NCI-H82 (cell line): ENCODE data around the gene AP4M1.
"Not testable (repeated sequence)": the region's sequence is repeated elsewhere in the genome, so short reads cannot be mapped to it uniquely, and the experiment has no call there.

ENCODE experiments used
- DNase-seq: peaks from one replicate; lab custom pipeline; 2025; lab: John Stamatoyannopoulos, UW

The AP4M1 gene

DNA sequence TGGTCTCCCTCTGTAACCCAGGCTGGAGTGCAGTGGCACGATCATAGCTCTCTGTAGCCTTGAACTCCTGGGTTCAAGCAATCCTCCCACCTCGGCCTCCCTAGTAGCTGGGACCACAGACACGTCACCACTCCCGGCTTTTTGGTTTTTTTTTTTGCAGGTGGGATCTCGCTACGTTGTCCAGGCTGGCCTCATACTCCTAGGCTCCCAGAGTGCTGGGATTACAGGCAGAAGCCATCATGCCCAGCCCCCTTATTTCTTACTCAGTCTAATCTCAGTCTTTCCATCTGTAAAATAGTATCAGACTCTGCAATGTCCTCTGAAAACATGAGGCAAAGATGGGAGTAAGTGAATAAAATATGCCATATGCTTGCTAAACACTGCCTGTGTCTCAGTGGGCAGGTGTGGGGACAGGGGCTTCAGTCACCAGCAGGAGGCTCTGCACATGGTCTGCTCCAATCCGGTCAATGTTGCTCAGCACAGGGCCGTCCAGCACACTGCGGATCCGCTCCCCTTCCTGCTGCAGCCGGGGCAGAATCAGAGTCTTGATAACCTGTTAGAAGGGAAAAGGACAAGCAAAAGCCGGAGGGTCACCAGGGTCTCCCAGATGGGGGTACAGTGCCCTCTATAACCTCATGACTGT lies 8.2 kb downstream of the AP4M1 start:
- DNase-seq = peak; percentile 31

DNA sequence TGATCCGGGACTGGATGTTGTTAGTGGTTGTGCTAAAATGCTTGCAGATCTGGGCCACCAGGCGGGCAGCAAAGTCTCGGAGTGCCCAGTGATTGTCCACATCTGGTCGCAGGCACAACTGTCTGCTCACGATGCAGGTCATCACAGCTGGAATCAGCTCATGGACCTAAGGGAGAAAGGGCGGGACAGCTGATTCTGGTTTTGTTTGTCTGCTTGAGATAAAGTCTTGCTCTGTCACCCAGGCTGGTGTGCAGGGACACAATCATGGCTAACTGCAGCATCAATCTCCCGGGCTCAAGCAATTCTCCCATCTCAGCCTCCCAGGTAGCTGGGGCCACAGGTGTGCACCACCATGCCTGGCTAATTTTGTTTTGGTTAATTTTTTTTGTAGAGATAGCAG lies 9.7 kb downstream of the AP4M1 start:
- DNase-seq = no peak

DNA sequence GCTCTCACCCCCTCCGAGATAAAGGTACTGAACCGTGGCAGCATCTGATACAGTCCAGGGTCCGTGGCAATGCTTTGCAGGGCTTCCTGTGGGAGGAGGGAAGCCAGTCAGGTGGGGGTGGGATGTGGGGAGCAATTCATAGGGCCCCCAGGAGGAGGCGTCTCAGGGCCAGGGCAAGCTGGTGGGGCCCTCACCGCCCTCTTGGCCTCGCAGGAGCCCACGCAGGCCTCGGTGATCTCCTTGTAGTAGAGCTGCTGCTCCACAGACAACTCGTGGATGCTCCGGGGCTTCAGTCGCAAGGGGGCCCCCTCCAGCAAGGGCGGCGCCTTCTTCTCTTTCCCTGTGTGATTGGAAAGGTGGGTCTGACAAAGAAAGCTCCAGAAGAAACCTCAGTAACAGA lies 10.5 kb downstream of the AP4M1 start:
- no peak for DNase-seq

DNA sequence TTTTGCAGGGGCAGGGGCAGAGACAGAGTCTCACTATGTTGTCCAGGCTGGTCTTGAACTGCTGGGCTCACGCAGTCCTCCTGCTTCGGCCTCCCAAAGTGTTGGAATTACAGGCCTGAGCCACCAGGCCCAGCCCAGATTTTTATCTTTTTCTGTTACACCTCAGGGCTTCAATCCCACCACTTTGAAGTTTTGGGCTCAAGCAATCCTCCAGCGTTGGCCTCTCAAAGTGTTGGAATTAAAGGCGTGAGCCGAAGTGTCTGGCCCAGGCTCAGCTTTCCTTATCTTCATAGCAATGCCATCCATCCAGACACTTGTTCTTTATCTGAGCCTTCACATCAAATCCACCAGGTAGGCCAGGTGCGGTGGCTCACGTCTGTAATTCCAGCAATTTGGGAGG lies 13.6 kb downstream of the AP4M1 start:
- DNase-seq = no peak

DNA sequence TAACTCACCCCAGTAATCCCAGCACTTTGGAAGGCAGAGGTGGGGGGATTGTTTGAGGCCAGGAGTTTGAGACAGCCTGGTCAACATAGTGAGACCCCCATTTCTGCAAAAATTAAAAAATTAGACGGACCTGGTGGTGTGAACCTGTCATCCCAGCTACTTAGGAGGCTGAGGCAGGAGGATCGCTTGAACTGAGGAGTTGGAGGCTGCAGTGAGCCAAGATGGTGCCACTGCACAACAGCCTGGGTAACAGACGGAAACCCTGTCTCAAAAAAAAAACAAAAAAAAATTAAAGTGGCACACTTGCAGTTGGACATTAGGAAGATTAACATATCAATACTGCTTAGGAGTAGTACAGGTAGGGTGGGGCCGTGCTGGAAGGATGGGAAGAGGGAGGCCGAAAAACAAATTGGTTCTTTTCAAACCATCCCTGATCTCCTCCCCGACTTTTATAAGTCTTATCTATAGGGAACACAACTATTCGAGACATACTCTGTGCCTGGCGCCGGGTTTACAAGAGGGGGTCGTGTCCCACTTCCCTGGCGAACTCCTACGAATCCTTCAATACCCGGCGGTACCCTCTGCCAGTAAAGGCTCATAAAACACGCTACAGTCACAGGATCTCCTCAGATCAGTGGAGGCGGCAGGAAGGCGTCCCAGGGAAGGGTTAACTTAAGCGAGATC lies 17.1 kb downstream of the AP4M1 start:
- DNase-seq = peak; percentile 65

DNA sequence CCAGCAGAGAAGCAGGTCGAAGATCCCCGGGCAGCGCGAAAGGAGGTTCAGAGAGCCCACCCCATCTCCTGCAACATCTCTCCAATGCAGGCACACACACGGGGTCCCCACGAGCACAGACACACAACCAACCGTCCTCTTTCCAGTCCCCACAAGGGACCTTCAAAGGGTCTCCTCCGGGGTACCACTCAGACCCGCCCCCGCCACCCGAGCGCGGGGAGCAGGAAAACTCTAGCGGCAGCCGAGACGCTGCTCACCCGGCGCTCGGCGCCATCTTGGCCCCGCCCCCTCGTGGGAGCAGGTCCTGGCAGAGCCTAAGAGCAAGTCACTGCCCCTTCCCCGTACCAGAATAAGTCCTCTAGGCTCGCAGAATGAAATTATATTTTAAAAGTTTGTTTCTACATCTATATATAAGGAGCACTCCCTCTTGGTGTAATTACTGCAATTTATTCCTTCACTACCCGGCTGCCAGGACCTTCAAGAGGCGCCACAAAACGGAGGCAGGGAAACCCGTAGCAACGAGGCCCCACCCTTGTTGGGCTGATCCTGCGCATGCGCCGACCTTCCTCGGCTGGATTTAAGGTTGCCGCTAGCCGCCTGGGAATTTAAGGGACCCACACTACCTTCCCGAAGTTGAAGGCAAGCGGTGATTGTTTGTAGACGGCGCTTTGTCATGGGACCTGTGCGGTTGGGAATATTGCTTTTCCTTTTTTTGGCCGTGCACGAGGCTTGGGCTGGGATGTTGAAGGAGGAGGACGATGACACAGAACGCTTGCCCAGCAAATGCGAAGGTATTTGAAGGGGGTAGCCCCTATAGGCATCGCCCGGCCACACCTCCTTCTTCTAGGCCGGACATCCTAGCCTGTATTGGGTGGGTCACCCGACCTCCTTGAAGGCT lies 17.9 kb downstream of the AP4M1 start, which contains the start of the genes CNPY4 and TAF6:
Gene CNPY4, plus strand, starts transcription at position 563 of the 898 bp plus-strand sequence. Its CDS starts 111 bp downstream, at position 674.
Gene TAF6, minus strand, starts transcription at position 287 of the 898 bp plus-strand sequence. CDS start 5,149 bp downstream, outside the sequence.
- peak; percentile 98 for DNase-seq

DNA sequence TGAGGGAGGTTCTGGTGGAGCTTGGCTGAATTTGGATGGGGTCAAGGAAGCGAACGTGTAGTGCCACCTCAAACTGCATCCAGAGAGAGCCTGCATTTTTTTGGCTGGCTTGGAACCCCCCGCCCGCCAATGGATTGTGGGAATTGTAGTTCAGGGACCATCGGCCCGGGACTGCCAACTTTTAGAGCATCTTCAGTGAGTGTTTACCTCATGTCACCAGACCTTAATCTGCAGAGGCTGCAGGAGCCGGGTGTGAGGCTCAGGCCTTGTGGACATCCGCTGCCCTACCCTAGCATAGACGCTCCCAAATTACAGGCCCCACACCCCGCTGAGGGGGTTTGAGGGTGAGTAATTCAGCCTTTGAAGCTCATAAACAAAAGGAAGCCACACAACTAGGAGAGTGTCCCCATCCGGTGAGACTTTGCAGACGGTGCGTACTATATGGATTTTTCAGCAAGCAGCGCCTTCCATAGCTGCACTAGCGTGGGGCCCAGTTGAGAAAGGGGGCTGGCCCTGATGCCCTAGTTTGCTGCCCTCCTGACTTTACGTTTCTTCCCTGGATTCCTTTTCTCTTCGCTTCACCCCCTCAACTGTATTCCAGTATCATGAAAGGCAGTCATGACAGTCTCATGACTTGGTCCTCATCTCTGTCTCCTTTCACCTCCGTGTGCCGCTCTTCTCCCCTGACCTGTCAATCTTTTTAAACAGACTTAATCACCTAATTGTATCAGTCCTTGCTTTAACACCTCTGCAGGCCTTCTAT lies 18.7 kb downstream of the AP4M1 start:
- DNase-seq = peak; percentile 77

DNA sequence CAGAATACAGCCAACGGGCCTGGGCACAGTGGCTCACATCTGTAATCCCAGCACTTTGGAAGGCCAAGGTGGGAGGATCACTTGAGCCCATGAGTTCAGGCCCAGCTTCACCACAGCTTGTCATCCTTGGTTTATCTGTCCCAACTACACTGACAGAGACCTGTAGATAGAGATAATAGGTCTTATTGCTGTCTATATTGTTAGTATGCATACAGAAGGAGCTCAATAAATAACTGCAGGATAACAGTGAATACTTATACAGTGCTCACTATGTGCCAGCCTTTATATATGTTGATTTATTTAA lies 19.2 kb downstream of the AP4M1 start:
- DNase-seq = no peak

DNA sequence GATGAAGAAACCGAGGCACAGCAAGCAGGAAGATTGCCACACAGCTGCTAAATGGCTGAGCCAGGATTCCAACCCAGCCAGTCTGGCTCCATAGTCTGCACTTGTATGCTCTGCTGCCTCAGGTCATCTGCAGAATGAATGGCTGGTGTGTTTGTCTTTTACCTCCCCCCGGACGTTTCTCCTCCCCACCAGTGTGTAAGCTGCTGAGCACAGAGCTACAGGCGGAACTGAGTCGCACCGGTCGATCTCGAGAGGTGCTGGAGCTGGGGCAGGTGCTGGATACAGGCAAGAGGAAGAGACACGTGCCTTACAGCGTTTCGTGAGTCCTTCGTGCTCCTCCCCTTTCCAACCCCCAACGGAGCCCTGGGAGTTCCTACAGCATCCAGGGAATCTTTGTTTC lies 20.6 kb downstream of the AP4M1 start:
- no peak for DNase-seq

DNA sequence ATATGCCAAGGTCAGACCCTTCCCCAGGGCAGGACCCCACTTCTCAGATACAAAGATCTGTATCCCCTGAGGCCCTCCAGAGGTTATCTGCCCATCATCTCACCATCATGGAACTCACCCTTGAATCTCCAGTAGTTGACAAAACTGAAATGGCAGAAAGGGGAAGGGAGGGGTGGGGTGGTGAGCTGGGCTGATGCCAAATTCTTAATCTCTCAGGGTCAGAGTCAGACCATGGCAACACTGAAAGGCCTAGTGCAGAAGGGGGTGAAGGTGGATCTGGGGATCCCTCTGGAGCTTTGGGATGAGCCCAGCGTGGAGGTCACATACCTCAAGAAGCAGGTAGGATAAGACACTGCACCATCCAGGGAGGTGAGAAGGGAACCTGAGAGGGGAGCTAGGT lies 21.1 kb downstream of the AP4M1 start:
- no peak for DNase-seq

DNA sequence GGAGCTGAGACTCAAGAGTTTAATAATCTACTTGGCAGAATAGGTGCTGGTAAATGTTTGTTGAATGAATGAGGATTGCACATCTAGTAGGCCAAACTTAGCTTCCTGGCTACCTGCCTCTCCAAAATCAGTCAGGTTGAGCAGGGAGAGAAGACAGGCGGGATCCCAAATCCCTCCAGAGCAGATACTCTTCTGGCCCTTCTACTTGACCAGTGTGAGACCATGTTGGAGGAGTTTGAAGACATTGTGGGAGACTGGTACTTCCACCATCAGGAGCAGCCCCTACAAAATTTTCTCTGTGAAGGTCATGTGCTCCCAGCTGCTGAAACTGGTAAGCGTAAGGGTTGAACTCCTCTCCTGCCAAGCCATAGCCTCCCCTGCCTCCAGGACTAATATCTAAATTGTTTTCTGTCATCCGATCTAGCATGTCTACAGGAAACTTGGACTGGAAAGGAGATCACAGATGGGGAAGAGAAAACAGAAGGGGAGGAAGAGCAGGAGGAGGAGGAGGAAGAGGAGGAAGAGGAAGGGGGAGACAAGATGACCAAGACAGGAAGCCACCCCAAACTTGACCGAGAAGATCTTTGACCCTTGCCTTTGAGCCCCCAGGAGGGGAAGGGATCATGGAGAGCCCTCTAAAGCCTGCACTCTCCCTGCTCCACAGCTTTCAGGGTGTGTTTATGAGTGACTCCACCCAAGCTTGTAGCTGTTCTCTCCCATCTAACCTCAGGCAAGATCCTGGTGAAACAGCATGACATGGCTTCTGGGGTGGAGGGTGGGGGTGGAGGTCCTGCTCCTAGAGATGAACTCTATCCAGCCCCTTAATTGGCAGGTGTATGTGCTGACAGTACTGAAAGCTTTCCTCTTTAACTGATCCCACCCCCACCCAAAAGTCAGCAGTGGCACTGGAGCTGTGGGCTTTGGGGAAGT lies 23.1 kb downstream of the AP4M1 start:
- DNase-seq = no peak

DNA sequence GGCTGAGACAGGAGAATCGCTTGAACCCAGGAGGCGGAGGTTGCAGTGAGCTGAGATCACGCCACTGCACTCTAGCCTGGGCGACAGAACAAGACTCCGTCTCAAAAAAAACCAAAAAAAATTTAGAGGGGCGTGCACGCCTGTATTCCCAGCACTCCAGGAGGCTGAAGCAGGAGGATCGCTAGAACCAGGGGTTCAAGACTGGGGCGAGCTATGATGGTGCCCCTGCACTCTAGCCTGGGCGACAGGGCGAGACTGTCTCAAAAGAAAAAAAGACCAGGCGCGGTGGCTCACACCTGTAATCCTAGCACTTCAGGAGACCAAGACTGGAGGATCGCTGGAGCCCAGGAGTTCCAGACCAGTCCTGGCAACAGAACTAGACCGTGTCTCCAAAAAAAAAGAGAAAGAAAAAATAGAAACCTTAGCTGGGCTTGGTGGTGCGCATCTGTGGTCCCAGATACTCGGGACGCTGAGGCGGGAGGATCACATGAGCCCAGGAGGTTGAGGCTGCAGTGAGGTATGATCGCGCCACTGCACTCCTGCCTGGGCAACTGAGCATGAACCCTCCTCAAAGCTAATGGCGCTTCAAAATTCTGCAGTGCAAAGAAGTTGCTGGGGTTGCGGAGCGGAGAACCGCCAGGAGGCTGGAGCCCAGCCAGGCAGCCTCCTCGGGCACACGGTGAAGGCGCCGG lies 24.9 kb downstream of the AP4M1 start:
- no peak for DNase-seq

DNA sequence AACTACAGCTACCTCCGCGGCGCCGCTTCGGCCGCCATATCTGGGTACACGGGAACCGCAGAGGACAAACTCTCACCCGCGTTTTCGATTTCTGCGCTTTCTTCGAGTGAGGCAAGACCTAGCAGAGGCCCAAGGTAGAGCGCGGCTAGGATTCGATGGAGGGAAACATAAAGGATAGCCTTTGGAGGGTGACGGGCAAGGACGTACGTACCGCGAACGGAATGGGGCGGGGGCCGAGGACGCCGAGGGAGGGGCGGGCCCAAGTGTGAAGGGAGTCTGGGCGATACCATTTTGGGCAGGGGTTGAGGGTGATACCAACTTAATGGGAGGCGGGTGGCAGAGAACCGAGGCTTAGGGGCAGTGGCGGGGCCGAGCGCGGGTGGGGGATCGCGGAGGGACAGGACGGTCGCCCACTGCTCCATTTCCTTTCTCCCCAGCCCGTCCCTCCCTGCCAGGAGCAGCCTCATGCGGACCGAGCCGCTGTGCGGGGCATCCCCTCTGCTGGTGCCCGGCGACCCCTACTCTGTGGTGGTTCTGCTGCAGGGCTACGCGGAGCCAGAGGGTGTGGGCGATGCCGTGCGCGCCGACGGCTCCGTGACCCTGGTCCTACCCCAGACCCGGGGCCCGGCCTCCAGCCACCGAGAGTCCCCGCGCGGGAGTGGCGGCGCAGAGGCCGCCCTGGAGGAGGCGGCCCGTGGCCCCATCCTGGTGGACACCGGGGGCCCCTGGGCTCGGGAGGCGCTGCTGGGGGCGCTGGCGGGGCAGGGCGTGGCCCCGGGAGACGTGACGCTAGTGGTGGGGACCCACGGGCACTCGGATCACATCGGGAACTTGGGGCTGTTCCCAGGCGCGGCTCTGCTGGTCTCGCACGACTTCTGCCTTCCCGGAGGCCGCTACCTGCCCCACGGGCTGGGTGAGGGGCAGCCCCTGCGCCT lies 25.8 kb downstream of the AP4M1 start, which contains the start of gene MBLAC1:
Gene MBLAC1, plus strand, starts transcription at position 37 of the 935 bp plus-strand sequence. Its CDS starts 429 bp downstream, at position 466.
- peak; percentile 96 for DNase-seq

DNA sequence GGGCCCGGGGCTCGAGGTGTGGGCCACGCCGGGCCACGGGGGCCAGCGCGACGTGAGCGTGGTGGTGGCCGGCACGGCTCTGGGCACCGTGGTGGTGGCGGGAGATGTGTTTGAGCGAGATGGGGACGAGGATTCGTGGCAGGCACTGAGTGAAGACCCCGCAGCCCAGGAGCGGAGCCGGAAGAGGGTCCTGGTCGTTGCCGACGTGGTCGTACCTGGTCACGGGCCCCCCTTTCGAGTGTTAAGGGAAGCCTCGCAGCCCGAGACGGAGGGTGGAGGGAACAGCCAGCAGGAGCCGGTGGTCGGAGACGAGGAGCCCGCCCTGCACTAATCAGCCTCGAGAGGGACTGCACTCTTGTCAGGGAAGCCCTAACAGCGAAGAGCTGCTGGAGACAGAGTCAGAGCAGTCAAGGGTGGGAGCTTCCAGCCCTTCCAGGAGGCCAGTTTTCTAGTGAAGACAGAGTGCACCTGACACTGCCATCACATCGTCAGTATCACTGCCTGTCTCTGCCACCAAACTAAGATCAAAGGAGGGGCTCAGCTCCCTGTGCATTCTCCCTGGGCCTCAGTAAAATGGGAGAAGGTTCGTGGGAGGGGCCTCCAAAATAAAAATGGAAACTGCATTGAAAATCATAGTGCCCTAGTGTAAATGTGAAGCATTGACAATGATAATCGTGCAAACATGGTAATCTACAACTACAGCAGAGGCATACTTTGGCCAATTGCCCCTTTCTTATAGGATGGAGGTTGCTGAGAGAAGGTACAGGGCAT lies 26.6 kb downstream of the AP4M1 start:
- peak; percentile 61 for DNase-seq

DNA sequence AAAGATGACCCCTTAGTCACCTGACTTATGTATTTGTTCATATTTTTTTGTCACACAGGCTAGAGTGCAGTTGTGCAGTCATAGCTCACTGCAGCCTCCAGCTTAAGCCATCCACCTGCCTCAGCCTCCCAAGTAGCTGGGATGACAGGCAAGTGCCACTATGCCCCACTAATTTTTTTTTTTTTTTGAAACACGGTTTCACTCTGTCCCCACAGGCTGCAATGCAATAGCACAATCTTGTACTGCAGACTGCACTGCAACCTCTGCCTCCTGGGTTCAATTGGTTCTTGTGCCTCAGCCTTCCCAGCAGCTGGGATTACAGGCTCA lies 27.2 kb downstream of the AP4M1 start:
- DNase-seq = no peak

DNA sequence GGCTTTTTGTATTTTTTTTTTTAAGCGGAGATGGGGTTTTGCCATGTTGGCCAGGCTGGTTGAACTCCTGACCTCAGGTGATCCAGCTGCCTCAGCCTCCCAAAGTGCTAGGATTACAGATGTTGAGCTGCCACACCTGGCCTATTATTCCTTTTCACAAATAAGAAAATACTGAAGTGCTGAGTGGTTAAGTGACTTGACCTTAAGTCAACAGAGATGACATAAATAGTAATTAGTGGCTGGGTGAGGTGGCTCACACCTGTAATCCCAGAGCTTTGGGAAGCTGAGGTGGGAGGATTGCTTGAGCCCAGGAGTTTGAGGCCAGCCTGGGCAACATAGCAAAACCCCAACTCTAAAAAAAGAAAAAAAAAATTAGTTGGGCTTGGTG lies 28.8 kb downstream of the AP4M1 start:
- not testable (repeated sequence) for DNase-seq

DNA sequence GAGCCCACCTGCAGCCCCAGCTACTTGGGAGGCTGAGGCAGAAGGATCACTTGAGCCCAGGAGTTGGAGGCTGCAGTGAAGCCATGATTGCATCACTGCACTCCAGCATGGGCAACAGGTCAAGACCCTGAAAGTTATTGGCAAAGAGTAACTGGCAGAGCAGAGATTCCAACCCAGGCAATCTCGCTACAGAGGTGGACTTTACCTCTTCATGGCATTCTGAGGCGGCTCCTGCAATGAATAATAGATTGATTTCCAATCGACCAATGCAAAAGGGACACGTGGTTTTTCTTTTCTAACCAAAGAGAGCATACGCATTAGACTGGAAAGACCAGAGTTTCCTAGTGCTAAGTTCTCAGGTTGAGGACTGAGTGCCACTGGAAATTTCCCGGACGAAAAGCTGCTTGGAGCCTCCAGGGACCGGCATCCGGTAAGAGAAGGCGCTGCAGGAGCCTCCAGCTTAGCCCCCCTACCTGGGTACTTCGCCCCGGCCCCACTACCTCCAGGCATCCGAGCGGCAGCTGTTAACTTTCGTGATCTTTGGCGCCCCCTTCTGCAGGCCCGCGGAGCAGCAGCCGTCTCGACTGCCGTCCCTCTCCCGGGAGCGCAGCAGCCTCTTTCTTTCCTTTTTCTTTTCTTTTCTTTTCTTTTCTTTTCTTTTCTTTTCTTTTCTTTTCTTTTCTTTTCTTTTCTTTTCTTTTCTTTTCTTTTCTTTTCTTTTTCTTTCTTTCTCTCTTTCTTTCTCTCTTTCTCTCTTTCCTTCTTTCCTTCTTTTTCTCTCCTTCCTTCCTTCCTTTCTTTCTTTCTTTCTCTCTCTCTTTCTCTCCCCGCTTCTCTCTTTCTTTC lies 29.4 kb downstream of the AP4M1 start:
- peak; percentile 89 for DNase-seq
